ENCODE results near the gene INSIG1.

The INSIG1 gene

GRCh38 chr7:155303039-155303593 is 5.4 kb downstream of the INSIG1 start:
- peak in 1 of 4 experiments; percentile 26 for DNase-seq

DNA sequence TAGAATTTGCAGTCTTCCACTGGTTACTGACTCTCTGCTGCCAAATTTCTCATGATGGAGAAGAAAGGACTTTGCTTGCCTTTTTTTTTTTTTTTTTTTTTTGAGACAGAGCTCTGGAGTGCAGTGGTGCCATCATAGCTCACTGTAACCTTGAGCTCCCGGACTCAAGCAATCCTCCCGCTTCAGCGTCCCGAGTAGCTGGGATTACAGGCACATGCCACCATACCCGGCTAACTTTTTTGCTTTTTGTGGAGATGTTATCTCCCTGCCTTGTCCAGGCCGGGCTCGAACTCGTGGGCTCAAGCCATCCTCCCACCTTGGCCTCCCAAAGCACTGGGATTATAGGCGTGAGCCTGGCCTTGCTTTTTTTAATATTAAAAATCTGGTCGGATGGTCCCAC is 6.2 kb downstream of the INSIG1 start:
- DNase-seq = peak in 1 of 4 experiments; percentile 10

DNA sequence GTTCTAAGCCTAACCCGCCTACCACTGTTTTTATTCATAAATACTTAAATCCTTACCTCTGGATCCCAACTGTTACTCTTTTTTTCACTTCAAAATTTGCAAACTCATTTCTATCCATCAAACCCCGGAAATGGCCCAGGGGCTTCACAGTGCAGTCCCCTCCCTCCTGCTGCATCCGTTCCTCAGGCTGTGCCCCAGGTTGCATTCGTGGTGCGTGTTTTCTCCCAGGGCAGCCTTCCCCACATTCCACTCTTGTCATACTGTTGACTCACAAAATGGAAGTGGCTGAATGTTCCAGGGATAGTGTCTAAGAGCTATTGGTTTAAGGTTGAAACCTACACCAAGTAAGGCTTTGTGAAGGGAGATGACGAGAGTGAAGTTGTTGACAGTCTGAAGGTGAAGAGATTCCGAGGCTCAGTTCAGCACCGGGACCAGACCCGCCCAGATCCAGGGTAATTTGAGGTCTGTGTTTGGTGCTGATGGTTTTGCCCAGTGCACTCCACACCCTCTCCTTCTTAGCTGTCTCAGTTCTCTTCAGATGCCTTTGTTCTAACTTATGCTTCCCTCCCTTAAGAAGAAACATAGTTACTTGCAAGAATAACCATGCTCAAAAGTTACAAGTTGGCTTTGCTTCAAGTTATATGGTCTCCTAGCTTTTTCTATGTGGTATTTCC is 7.7 kb downstream of the INSIG1 start:
- DNase-seq = peak in 2 of 4 experiments; percentile 13 to 16

DNA sequence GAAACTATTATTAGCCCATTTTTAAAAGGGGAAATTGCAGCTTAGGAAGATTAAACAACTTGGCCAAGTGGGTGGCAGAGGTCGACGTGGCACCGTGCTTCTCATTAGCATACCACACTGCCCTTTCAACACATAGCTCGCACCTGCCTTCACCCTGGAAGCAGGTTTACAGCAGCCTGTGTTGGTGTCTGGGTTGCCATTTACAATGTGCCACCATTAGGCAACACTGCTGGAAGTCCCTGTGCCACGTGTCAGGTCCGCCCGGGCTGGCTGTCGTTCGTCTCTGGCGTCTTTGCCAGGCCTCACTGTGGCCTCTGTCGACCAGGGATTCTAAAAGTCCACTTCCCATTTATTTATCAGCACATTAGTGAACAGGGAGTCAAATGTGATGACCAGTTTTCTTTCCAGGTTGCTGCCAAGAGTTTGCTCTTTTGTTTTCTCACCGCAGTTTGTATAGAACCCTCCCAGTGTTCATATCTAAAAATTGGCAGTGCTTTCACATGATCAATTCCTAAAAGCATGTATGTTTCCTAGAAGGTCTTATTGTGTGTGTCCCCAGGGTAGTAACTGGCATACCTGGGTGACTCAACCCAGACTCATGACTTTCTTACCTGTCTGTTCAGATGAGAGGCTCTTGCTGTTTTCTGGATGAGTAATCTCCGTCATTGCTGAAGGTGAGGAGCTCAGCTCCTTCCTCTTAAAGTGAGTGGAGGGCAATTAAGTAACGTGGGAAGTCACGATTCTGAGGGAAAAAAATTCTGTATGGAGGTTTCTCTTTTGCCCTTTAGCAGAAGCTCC is 9.2 kb downstream of the INSIG1 start:
- peak in 3 of 4 experiments; percentile 44 to 67 (median 46) for DNase-seq

- peak in 2 of 4 experiments; percentile 3 to 36 for DNase-seq
These were observed 10.8 kb downstream of the INSIG1 start for GRCh38 chr7:155308330-155309020.

DNA sequence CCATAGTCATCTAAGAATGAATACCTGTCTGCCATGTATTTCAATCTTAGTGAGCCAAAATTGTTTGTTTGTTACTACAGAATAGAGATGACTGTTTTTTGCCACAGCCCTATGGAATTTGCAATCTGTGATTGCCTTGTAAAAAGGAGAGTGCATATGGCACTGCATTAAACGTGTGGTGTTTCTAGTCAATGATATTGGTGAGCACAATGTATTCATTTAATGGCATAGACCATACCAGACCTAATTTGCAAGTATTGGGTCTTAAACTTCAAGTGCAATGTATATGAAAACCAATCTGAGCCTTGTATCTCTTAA is 11.3 kb downstream of the INSIG1 start:
- peak in 1 of 4 experiments; percentile 4 for DNase-seq

GRCh38 chr7:155310425-155311114 is 12.9 kb downstream of the INSIG1 start:
- peak; percentile 10 to 60 (median 46) for DNase-seq

DNA sequence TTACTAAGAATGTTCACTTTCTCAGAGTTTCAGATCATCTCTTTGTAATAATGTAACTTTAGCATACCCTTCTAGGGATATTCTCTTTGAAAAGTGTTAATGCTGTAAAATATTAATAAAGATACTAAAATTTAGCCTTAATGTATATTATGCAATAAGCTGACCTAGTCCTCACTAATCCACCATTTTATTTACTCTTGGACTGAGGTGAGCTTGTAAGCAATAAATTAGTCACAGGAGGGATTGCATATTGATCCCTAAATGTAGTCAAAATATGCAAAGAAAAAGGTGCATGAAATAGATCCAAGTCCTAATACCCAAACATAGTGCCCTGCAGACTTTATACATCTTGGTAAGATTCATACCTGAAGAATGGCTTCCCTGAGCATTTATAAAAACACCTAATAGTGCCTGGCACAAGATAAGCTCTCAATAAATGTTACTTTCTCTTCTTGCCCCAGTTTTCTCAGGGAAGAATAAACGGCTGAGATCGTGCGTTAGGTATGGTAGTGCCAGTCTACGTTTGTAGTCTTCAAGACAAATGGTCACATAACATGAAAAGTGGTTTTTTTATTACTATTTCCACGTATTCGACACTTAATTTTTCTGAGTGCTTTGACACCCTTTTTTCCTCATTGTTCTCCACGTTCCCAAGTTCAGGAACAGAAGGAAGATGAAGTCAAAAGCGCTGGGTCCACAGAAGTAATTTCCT is 14.3 kb downstream of the INSIG1 start:
- peak in 2 of 4 experiments; percentile 66 to 71 for DNase-seq

DNA sequence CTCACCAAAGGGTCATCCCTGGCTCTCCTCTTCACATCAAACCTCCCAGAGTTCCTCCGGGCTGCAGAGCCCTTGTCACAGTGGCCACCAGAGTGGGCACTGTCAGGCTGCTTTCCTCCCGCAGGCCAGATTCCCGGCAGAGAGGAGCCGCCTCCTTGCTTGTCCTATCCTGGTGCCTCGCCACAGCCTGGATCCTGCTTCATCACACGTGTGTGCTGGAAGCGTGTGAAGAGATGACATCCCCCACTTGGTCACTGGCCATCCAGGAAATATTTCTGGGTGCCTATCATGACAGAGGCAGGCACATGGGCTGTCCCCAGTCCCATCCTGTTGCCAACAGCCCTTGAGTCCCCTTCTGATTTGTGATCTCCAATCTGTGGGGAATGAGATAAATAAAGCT is 15.0 kb downstream of the INSIG1 start:
- peak in 3 of 4 experiments; percentile 43 to 57 (median 54) for DNase-seq

GRCh38 chr7:155313096-155313495 is 15.4 kb downstream of the INSIG1 start:
- peak in 3 of 4 experiments; percentile 49 to 58 (median 52) for DNase-seq

- DNase-seq = no peak
These were observed 18.3 kb downstream of the INSIG1 start for GRCh38 chr7:155315977-155316376.

- no peak for DNase-seq
These were observed 18.9 kb downstream of the INSIG1 start for GRCh38 chr7:155316427-155317113.

DNA sequence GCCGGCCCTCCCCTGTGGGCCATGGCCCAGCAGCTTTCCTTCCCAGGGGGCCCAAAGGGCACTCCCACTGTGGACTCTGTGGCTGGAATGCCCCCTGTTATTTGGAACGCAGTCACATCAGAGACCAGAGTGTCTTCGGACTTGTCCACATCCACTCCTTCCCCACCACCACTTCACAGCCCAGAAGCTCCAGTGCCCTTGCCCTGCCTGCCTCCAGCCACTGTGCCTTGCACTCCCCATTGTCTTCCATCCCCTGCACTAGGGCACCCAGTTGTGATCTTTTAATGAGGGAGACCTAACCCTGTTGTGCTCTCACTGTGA is 19.4 kb downstream of the INSIG1 start:
- DNase-seq = no peak

- no peak for DNase-seq
These were observed 20.6 kb downstream of the INSIG1 start for GRCh38 chr7:155318245-155318644.

- DNase-seq = no peak
These were observed 24.9 kb downstream of the INSIG1 start for GRCh38 chr7:155322530-155322929.

DNA sequence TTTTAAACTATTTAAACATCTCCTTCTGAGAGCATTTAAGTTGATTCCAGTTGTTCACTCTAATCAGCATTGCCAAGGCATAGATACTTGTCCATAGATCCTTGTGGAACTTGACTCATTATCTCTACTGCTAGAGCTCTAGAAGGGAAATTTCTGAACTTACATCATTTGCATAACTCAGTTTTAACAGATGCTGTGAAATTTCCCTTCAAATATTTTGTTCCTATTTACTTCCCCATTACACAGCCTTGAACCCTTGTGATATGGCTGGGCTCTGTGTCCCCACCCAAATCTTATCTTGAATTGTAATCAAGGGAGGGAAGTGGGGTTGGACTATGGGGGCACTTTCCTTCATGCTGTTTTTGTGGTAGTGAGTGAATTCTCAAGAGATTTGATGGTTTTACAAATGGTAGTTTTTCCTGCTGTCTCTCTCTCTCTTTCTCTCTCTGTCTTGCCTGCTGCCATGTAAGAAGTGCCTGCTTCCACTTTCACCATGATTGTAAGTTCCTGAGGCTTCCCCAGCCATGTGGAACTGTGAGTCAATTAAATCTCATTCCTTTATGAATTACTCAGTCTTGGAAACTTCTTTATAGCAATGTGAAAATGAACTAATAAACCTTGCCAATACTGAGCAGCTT is 25.4 kb downstream of the INSIG1 start:
- peak in 1 of 4 experiments; percentile 54 for DNase-seq

DNA sequence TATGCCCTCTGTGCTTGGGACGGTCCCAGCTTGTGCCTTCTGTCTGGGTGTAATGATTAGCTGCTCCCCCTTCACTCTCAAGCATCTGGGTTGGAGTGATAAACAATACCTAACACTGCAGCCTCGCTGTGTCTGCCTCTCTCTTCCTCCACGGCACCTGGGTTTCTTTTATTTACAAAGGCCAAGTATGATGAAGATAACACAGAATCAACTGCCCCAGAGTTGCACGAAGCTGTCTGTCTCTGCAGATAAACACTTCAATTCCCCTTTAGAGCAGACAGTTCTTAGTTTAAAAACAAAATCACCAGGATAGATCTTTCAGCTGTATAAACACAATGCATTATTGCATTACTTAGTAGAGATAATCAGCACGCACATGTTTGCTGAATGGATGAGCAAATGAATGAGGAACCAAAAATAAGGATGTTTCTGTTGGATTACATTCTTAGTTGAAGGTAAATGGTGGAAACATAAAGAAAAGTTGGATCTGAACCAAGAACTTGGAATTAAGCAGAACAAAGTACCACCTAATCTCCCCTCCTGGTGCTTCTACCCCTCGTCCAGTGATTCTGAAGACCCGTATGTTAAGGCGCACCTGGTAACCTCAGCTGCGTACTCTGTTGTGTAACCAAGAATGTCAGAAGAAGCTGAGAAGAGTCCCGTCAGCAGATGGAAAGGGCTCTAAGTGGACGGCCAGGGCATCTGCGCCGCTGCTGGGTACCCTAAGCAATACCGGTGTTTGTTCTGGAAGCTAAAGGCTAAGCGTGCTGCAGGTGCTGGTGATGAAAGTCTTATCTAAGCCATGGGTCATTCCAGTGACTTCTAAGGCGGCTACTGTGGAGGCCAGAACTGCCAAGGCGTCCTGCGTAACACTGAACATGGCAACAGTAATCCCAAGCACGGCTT is 26.6 kb downstream of the INSIG1 start:
- DNase-seq = no peak

GRCh38 chr7:155324918-155325235 is 27.2 kb downstream of the INSIG1 start:
- DNase-seq = no peak

- no peak for DNase-seq
These were observed 28.7 kb downstream of the INSIG1 start for GRCh38 chr7:155326385-155326784.
